GM19372 (cell line): ENCODE results near the gene CHCHD10.

Source experiments
- ATAC-seq: cut with Tn5 transposase; IDR thresholded peaks from one replicate; pipeline ENCODE4 v1.9.1; 2021; ENCODE audit warnings: mild to moderate bottlenecking, low read depth, moderate library complexity; ENCODE audit not compliant: unreplicated experiment

The CHCHD10 gene

DNA sequence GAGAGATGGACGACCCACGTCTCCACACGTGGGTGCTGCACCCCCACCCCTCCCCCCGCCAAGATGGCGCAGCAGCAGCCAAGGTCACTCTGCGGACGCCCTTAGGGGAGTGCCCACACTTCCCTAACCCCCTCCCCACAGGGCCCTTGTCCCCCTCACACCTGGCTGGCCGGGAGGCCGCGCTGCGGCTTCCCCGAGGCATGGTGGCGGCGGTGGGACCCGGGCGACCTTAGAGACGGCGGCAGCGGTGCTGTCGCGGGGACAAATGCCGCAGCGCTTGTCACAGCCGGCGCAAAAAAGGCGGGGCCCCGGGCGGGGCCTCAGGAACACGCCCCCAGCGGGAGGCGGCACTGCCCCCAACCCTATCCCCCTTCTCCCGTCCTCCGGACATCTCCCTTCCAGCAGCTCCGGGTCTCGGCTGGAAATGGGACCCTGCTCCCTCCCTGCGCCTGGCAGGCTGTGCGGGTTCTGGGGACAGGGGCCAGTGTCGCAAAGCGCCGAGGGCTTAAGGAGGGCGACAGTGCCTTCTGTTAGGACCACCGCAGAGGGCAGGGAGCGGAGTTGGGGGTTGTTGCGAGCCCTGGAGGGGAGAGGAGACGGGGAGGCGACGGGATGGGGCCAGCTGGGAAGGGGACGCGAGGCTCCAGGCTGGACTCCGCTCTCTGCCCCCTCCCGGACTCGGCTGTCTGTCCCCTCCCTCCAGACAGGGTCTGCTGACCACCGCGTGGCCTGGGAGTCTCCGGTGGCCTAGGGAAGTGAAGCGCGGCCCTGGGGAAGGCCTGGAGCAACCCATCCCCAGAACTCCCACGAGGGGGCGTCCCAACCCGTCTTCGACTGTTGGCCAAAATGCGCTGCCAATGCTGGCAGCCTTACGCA, at the start of gene CHCHD10:
Gene CHCHD10 (minus strand): TSS at position 300 of the 876 bp plus-strand sequence. CDS start 98 bp downstream, at position 202.
- no peak for ATAC-seq

- ATAC-seq, result no peak
Observed at GRCh38 chr22:23817146-23817545, 49.4 kb upstream of the CHCHD10 start.

DNA sequence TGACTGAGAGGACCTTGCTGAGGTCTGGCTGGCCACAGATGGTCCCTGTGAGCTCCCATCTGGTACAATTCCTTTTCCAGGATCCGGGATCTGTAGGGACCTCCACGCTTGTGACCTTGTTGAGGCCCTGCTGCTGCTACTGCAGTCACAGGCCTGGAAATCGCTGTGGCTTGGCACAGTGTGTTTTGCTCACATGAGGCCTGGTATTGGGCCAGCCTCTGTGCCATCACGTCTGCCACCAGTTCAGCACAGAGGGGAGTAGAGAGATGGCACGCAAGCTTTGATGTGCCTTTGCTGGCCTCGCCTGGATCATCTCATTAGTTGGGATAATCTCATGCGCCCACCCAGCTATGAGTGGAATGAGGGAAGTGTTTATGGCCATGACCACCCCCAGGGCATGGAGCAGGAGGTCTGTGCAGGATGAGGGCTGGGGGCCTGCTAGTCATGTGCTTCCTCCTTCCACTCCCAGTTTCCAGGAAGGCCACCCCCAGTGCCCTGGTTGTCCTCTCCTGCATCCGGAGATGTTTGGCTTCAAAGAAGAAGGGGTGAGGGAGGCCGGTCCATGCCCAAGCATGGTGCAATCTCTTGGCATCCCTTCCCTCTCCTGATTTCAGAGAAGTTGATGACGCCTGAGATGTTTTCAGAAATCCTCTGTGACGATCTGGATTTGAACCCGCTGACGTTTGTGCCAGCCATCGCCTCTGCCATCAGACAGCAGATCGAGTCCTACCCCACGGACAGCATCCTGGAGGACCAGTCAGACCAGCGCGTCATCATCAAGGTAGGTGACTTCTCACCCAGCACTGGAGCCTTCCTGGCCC, 48.6 kb upstream of the CHCHD10 start:
- no peak for ATAC-seq

GRCh38 chr22:23815541-23816155, 47.9 kb upstream of the CHCHD10 start:
- no peak for ATAC-seq

DNA sequence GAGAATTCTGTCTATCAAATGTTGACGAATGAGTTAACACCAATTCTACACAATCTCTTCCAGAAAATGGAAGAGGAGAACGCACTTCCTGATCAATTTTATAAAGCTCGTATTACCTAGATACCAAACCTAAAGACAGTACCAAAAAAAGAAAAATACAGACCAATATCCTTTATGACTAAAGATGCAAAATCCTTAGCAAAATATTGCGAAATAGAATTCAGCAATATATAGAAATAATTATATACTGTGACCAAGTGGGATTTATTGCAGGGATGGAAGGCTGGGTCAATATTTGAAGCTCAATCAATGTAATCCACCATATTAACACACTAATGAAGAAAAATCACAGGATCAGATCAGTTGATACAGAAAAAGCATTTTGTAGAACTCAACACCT, 44.6 kb upstream of the CHCHD10 start:
- no peak for ATAC-seq

GRCh38 chr22:23806837-23807236, 39.1 kb upstream of the CHCHD10 start:
- no peak for ATAC-seq

GRCh38 chr22:23804781-23805291, 37.1 kb upstream of the CHCHD10 start:
- no peak for ATAC-seq

DNA sequence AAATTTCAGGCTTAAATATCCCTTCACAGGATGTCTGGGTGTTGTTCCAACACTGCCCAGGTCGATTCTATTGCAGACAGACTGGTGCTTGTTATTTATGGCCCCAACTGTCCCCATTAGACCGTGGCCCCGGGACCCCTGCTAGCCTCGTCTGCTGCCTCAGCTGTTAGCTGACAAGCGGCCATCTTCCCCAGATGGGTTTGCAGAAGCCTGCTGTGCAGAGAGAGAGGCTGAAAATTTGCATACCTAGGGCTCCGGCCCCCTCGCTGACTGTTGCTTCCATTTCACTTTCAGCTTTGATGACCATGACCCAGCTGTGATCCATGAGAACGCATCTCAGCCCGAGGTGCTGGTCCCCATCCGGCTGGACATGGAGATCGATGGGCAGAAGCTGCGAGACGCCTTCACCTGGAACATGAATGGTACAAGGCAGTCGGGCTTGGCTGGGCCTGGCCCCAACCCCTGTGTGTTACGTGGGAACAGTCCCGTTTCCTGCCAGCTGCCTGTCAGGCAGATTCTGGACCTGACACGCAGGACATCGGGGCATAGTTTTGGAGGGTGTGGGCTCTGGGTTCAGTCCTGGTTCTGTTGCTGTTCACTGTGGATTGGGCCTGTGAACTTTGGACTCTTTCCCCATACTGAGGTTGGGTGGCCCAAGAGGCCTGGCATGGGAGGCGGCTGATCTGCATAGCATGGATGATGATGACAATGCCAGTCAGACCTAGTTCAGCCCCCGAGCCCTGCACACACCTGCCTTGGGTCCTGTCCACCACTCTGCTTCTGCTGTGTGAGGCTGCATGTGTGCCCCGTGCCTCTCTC, 35.4 kb upstream of the CHCHD10 start:
- ATAC-seq, result no peak

DNA sequence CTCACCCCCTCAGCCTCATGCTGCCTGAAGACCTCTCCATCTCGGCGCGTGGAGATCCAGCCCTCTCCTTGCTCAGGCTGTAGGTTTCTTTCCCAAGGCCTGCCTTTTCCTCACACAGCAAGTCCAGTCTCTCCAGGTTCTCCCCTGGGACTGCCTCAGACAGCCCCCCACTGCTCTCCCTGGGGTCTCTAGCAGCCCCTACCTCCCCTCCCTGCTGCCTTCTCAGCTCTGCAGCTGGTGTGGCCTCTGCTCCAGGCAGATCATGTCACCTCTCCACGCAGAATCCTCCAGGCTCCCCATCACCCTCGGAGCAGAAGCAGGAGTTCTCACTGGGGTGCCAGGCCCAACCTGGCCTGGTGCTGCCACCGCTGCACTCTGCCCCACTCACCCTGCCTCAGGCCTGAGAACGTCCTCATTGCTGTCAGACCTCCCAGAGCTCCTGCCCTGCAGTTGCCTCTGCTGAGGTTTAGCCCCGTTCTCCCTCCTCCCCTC, 34.2 kb upstream of the CHCHD10 start:
- no peak for ATAC-seq

DNA sequence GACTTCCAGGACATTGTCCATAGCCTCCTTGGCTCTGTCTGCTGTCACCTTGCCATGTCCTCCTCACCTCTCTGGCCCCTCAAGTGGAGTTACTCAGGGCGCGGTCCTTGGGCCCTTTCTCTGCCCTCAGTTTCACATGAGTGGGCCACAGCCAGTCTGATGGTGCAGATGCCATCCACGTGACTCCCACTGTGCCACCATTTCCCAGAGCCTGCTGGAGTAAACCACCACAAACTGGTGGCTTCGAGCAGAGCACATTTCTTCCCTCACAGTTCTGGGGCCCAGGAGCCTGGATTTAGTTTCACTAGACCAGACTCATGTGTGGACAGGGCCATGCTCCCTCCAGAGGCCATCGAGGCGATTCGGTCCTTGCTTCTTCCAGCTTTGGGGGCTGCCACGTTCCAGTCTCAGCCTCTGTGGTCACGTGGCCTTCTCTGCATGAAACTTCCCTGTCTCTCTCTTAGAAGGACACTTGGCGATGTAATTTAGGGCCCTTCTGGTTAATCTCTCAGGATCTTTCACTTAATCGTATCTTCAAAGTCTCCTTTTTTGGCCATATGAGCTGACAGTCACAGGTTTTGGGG, 33.6 kb upstream of the CHCHD10 start:
- ATAC-seq, result no peak

- no peak for ATAC-seq
Observed at GRCh38 chr22:23800297-23801237, 32.8 kb upstream of the CHCHD10 start.

DNA sequence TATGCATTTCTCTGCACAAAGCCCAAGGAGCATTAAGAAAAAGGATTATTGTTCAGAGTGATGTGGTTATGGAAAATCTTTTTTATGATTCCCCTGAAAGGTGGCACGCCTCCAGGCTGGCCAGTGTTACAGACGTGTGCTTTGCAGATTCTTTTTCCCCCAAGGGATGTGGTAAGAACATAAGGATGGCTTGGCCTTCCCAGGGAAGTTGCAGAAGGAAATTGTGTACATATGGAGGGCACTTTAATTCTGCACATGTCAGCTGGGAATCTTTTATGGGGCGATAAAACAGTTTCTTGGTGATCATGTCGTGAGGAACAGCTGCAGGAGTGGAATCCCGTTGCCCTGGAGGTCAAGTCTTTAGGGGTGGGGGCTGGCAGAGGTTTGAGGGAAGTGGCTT, 28.7 kb upstream of the CHCHD10 start:
- ATAC-seq, result no peak

- no peak for ATAC-seq
Observed at GRCh38 chr22:23793326-23793725, 25.6 kb upstream of the CHCHD10 start.

DNA sequence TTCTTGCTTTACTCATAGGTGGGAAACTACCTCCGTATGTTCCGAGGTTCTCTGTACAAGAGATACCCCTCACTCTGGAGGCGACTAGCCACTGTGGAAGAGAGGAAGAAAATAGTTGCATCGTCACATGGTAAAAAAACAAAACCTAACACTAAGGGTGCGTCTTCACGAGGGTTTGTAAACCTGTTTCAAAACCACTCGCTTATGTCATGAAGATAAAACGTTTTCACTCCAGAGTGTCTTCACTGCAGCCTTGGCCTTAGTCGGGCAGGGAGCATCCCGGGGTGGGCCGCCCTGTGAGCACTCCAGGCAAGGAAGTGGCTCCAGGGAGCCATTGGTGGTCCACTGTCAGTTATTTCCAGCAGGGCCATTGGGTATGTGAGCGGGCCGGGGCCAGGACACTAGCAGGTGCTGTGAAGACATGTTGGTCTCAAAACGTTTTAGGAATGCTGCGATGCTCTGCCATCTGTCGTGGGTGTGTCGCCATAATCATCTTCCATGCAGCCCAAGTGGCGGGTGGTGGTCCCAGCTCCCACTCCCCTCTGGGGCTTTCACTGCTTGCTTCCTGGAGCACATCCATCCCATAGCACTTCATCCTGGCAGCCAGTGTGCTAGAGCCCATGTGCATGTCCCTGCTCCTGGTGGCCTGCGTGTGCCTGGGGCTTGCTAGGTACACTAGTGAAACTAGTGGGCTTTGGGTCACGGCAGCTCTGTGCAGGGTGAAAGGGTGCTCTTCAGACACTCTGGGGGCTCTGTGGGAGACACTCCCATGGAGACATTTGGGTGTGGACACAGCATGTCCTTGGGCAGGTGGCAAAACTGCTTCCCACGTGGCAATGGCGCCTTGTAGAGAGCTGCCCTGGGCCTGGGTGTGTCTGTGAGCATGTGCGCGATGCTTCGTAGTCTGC, 24.2 kb upstream of the CHCHD10 start:
- ATAC-seq, result no peak

GRCh38 chr22:23790819-23791737, 23.3 kb upstream of the CHCHD10 start:
- no peak for ATAC-seq

DNA sequence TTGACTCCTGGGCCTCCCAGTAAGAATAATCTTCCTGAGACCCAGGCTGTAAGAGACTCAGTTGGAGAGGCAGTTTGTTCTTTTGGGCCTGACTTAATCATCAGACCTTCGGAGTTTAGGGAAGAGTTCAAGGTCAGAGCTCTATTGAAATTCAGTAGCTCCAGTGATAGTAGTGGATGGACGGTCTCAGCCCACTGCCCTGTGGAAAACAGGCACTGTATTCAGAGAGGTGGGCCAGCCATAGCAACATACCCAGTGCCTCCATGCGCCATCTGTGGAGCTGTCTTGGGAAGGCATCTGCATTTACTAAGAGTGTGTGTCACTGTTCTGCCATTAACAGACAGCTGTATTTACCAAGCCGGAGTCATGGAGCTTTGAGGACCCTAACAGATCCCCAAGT, 21.9 kb upstream of the CHCHD10 start:
- ATAC-seq, result no peak
